Ovary (tissue), 3 donors: Measurements from ENCODE around the gene TMEM260.

ENCODE experiments used
- CTCF ChIP-seq, 3 donors: fragments of 450-650 bp in 2 of 3; fragments of 200-600 bp in 1 of 3; IDR thresholded peaks; one replicate each; pipeline versions ENCODE4 v1.5.1 to v1.8.0; 2016 to 2022; ENCODE audit warnings: antibody characterized with exemption in 3 of 3, mild to moderate bottlenecking in 1 of 3
- POLR2A ChIP-seq: fragments of 450-650 bp; IDR thresholded peaks from one replicate; pipeline ENCODE4 v1.6.1; 2017; ENCODE audit warnings: antibody characterized with exemption, mild to moderate bottlenecking, moderate library complexity
- donor health status: DM: no; HTN: no; CAD: no.

- no peak for TF ChIP-seq CTCF (IDR thresholded peaks at IDR 0.05)
- no peak for TF ChIP-seq POLR2A
Observed at GRCh38 chr14:56590535-56590960, 10.9 kb downstream of the TMEM260 start.
